ENCODE results near the gene AGAP1.

Gene AGAP1

DNA sequence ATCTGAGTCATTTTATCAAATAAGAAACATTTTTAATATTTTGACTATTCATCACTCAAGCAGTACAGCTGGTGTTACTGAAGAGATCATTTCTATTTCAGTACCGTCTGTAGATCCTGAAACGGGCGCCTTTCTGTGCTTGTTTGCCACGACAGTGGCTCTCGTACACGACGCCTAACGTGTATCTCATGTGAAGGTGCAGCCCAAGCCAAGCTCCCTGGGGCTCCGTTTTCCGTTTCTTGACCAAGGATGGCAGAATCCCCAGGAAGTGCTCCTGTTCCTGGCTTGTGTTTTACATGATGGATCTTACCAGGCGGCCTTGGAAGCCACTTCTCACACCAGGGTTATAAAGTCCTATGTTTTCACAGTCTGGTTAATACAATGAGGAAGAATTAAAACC is 353.7 kb downstream of the AGAP1 start:
- Mint-ChIP-seq H3K9me3 (no peaks in the 10 kb centered on the region), H3K27me3 (no peaks in the 10 kb centered on the region), H3K36me3 (ENCODE audit: low read depth) (no peaks in the 10 kb centered on the region), H3K4me1 (no peaks in the 10 kb centered on the region), H3K4me3 (no peak overlapping the region), H3K27ac (no peak overlapping the region)
- no peak for ATAC-seq
- no peak for DNase-seq

DNA sequence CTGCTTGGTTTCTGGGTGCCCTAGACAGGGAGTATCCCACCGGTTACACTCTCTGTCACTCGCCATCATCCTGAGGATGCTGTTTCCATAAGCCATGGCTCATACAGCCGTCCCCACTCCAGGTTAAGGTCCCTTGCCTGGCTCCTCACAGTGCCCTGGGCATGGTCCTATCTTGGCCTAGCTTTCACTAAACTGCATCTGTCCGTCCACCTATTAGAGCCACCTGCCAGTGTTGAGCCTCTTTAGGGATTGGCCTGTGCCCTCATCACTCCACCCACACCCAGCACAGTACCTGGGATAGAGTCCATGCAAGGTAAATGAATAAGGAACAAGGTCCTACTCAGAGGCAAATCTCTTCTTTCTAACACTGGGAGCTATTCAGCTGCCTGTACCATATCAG is 354.2 kb downstream of the AGAP1 start:
- ATAC-seq (no peak), DNase-seq (no peak)
- H3K27ac Mint-ChIP-seq = no peak overlapping the region
- no peaks in the 10 kb centered on the region for H3K27me3 Mint-ChIP-seq
- no peaks in the 10 kb centered on the region for H3K36me3 Mint-ChIP-seq (ENCODE audit: low read depth)
- no peak overlapping the region for H3K4me3 Mint-ChIP-seq
- H3K9me3 Mint-ChIP-seq = no peaks in the 10 kb centered on the region
- no peaks in the 10 kb centered on the region for H3K4me1 Mint-ChIP-seq

DNA sequence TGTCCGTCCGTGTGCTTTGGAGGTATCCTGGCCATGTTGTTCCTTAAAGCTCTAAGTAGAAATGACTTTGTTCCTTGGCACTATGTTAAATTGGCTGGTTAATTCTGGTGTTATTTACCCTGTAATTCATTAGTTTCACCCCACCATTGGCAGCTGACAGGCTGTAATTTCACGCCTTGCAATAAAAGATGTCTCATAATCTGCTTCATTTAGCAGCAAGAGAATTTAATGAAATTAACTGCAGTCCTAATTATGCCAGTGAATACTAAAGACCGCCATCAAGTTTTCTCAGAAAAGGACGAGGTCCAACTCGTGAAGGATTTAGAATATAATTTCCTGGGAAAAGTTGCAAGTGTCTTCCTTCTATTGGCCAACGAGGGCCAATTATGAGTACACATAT is 355.1 kb downstream of the AGAP1 start:
- H3K4me3 Mint-ChIP-seq = no peak overlapping the region
- no peak overlapping the region for H3K27ac Mint-ChIP-seq
- no peaks in the 10 kb centered on the region for H3K27me3 Mint-ChIP-seq
- H3K36me3 Mint-ChIP-seq (ENCODE audit: low read depth) = no peaks in the 10 kb centered on the region
- no peak for ATAC-seq
- no peaks in the 10 kb centered on the region for H3K9me3 Mint-ChIP-seq
- DNase-seq = no peak
- H3K4me1 Mint-ChIP-seq = no peaks in the 10 kb centered on the region

DNA sequence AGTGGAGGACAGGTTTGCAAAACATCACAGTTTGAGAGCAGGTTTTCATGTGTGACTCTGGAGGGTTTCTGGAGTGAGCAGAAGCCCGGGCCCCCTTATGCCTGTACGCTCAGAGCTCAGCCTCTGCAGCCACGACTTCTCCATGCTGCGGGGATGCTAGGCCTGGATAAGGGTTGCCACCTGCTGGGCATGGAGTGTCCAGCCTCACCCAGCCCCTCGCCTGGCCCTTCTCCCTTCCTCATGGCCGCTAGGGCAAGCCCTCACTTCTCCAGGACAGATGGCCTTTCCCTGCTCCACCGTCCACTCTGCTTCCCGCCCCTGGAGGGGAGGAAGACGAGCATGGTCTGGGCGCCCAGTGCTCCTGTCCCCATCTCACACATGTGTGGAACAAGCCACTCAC is 355.6 kb downstream of the AGAP1 start:
- no peak for DNase-seq
- no peak overlapping the region for H3K27ac Mint-ChIP-seq
- H3K4me1 Mint-ChIP-seq = no peaks in the 10 kb centered on the region
- H3K9me3 Mint-ChIP-seq = no peaks in the 10 kb centered on the region
- H3K36me3 Mint-ChIP-seq (ENCODE audit: low read depth) = no peaks in the 10 kb centered on the region
- ATAC-seq = no peak
- no peaks in the 10 kb centered on the region for H3K27me3 Mint-ChIP-seq
- H3K4me3 Mint-ChIP-seq = no peak overlapping the region

GRCh38 chr2:235850289-235850688 is 356.4 kb downstream of the AGAP1 start:
- no peak for DNase-seq
- Mint-ChIP-seq H3K36me3 (ENCODE audit: low read depth) (no peaks in the 10 kb centered on the region), H3K27ac (no peak overlapping the region), H3K27me3 (no peaks in the 10 kb centered on the region), H3K4me3 (no peak overlapping the region), H3K4me1 (no peaks in the 10 kb centered on the region), H3K9me3 (no peaks in the 10 kb centered on the region)
- ATAC-seq = no peak

DNA sequence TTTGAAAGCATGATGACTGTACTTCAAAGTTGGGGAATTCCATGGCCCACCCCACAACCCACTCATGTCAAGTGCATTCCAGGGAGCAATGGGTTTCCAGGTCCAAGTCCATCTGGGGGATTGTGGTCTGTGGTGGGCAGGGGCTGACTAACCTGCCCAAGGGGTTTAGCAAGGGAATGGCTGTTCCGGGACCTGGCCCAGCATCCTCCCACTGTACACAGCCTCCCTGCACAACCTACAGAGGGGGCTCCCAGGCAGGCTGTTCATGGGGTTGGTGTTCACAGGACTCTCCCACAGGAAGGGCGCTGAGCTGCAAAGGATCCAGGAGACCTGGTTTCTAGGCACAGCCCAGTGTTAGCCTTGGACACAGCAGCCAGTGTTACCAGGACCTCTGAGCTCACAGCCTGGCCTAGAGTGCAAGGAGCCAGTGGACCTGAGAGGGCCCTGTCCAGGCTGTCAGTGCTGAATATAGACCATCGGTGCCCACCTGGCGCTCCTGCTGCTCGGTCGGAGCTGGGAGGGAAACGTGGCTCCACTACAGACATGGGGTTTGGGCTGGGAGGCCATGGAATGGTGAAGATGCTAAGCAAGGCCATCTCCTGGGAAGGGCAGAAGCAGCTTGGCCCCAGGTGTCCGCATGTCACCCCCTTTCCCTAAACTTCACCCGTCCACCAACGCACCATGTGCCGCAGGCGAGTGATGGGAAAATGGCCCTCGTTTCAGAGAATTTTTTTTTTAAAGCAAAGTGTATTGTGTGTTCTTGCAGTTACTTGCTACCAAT is 357.1 kb downstream of the AGAP1 start:
- H3K27me3 Mint-ChIP-seq = no peaks in the 10 kb centered on the region

DNA sequence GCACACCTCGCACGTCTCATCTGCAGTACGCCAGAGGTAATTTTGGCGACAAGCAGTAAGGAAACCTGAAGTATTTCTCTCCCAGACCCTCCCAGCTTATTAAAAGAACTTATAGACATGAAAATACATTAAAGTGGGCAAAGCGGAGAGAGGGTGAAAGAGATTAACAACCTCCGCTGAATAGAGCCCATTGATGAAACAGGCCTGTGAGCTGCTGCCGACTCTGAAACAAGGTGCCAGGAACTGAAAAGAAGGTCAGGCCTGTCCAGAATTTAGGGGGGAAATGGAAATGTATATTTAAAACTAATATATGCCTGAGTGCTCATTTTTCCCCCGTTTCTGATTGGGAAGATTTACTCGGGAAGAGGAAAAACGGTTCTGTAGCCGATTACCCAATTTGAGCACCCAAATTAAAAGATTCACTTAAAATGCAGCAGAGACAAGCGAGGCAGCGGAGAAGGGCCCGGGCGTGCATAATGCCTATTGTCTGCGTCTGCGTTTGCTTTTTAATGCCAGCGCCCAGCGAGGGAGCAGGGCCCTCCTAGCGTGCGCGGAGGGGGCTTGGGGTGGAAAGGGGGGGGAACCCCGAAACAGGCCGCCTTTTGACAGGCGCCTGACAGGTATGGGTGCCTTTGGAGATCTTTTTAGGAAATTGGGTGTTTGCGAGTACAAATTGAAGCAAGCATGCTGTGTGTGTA is 358.1 kb downstream of the AGAP1 start:
- Mint-ChIP-seq H3K4me1 (no peaks in the 10 kb centered on the region), H3K9me3 (no peaks in the 10 kb centered on the region), H3K27ac (no peak overlapping the region), H3K36me3 (ENCODE audit: low read depth) (no peaks in the 10 kb centered on the region), H3K4me3 (no peak overlapping the region), H3K27me3 (no peaks in the 10 kb centered on the region)
- no peak for ATAC-seq
- no peak for DNase-seq

More for the DNA sequence above, 357.1 kb downstream of the AGAP1 start:
- DNase-seq (no peak), ATAC-seq (no peak)
- H3K27ac Mint-ChIP-seq = no peak overlapping the region
- H3K4me3 Mint-ChIP-seq = no peak overlapping the region
- H3K36me3 Mint-ChIP-seq (ENCODE audit: low read depth) = no peaks in the 10 kb centered on the region
- no peaks in the 10 kb centered on the region for H3K9me3 Mint-ChIP-seq
- H3K4me1 Mint-ChIP-seq = no peaks in the 10 kb centered on the region

GRCh38 chr2:235852526-235852920 is 358.7 kb downstream of the AGAP1 start:
- no peaks in the 10 kb centered on the region for H3K36me3 Mint-ChIP-seq (ENCODE audit: low read depth)
- no peaks in the 10 kb centered on the region for H3K27me3 Mint-ChIP-seq
- H3K9me3 Mint-ChIP-seq = no peaks in the 10 kb centered on the region
- no peak overlapping the region for H3K27ac Mint-ChIP-seq
- H3K4me1 Mint-ChIP-seq = no peaks in the 10 kb centered on the region
- ATAC-seq = no peak
- DNase-seq = no peak
- no peak overlapping the region for H3K4me3 Mint-ChIP-seq

DNA sequence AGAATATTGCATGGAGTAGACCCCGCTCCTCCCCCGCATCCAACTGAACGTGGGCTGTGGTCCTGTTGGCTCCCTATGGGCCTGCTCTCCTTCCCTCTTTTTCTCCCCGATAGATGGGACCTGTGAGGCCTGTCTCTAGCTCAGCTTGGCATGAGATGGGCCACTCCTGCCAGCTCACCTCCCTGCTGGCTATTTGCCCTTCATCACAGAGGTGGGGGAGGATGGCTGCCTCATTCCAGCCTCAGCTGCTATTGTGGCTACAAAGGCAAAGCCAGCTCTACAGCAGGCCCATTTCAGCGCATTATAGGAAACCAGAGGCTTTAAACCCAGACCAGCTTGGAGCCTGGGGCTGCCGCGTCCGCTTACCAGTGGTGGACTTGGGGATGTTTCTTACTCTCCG is 360.4 kb downstream of the AGAP1 start:
- no peak overlapping the region for H3K27ac Mint-ChIP-seq
- no peaks in the 10 kb centered on the region for H3K9me3 Mint-ChIP-seq
- H3K4me1 Mint-ChIP-seq = no peaks in the 10 kb centered on the region
- no peaks in the 10 kb centered on the region for H3K27me3 Mint-ChIP-seq
- H3K4me3 Mint-ChIP-seq = no peak overlapping the region
- H3K36me3 Mint-ChIP-seq (ENCODE audit: low read depth) = no peaks in the 10 kb centered on the region
- no peak for ATAC-seq
- DNase-seq = no peak

GRCh38 chr2:235855011-235855410 is 361.2 kb downstream of the AGAP1 start:
- no peak overlapping the region for H3K4me3 Mint-ChIP-seq
- H3K9me3 Mint-ChIP-seq = no peaks in the 10 kb centered on the region
- DNase-seq = no peak
- ATAC-seq = no peak
- H3K4me1 Mint-ChIP-seq = no peaks in the 10 kb centered on the region
- H3K27me3 Mint-ChIP-seq = no peaks in the 10 kb centered on the region
- H3K27ac Mint-ChIP-seq = no peak overlapping the region
- no peaks in the 10 kb centered on the region for H3K36me3 Mint-ChIP-seq (ENCODE audit: low read depth)

DNA sequence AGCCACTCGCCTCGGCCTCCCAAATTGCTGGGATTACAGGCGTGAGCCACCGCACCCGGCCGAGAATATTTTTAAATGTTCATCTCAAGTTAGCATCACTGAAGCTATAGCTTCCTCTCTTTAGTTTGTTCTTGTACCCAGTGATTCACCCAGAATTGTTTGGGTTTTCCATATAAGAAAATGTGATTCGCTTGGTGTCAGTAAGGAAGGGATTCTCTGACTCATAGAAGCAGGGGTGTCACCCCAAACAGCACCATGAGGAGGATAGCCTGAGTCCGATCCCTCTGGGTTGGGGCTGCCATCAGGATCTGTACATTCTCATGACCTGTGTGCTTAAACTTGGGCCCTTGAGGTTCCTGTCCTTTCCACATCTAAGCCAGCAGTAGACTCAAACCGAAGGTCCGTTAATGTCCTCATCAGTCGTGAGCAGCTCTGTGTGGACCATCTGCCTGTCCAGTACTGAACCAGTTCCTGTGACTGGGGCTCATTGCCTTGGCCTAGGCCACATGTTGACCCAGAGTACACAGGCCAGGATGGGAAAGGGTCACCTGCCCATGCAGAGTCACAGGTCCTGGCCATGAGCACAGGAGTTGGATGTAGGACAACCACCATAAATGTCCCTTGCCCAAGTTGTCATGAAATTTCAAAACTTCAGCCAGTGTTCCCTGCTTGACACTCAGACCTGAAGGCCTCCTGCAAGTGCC is 362.5 kb downstream of the AGAP1 start:
- no peak for ATAC-seq
- H3K4me1 Mint-ChIP-seq = no peaks in the 10 kb centered on the region
- no peak overlapping the region for H3K27ac Mint-ChIP-seq
- no peaks in the 10 kb centered on the region for H3K9me3 Mint-ChIP-seq
- H3K36me3 Mint-ChIP-seq (ENCODE audit: low read depth) = no peaks in the 10 kb centered on the region
- no peak for DNase-seq
- H3K27me3 Mint-ChIP-seq = peaks cover 2% of the 10 kb centered on the region
- H3K4me3 Mint-ChIP-seq = no peak overlapping the region

DNA sequence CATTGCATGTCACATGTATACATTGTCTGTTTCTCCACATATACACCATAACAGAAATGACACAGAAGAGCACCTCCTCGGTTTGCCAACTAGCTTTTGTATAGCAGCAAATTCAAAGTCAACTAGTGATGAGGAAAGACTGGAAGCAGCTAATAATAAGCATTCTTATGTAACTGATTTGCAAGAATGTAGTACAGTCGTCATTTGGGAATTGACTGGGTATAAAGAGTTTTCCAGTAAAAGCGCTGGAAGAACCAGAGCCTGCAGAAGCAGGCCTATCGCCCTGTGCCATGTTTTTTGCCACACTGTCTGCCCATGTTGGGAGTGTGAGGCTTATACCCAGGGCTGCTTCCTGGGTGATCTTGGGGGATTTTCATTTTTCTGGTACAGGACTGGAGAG is 363.8 kb downstream of the AGAP1 start:
- ATAC-seq (no peak), DNase-seq (no peak)
- Mint-ChIP-seq H3K9me3 (no peaks in the 10 kb centered on the region), H3K27ac (no peak overlapping the region), H3K4me1 (no peaks in the 10 kb centered on the region), H3K36me3 (ENCODE audit: low read depth) (no peaks in the 10 kb centered on the region), H3K4me3 (no peak overlapping the region), H3K27me3 (peaks cover 6% of the 10 kb centered on the region)

DNA sequence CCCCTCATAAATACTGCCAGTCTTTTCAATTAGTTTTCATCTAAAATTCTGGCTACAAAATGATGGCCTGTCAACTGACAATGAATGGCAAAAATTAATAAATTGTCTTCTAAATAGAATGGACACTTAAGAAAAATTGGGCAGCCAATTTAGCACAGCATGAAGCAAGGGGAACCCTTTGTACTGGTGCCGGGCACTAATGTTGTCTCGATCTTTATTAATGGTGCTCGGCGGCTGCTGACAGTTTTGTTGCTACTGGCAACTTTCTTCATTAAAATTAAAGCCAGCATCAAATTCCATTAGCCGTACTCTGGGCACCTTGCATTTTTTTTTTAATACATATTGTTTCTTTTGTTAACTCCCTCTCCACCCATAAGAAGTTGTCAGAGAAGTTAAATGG is 365.0 kb downstream of the AGAP1 start:
- Mint-ChIP-seq H3K27me3 (peaks cover 10% of the 10 kb centered on the region), H3K36me3 (ENCODE audit: low read depth) (no peaks in the 10 kb centered on the region), H3K4me1 (no peaks in the 10 kb centered on the region), H3K4me3 (no peak overlapping the region), H3K9me3 (no peaks in the 10 kb centered on the region), H3K27ac (no peak overlapping the region)
- ATAC-seq (no peak), DNase-seq (no peak)

DNA sequence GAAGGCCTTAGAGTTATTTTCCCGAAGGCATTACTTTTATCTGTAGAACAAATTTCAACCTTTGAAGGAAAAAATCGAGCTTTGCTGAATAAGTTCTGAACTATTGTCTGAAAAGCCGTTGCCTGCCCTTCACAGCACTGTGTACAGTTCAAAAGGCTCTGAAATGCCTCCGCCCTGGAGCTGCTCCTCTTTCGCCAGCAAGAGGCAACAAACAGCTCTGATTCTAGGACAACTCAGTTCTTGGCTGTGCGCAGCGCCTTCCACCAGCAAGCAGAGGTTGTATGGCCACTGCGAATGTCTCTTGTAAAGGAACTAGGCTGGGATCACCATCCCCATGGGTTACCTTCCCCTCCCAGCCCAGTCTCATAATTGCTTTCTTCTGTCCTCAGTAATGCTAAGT is 365.8 kb downstream of the AGAP1 start:
- DNase-seq (no peak), ATAC-seq (no peak)
- peaks cover 13% of the 10 kb centered on the region for H3K27me3 Mint-ChIP-seq
- H3K36me3 Mint-ChIP-seq (ENCODE audit: low read depth) = no peaks in the 10 kb centered on the region
- no peak overlapping the region for H3K4me3 Mint-ChIP-seq
- no peaks in the 10 kb centered on the region for H3K9me3 Mint-ChIP-seq
- no peaks in the 10 kb centered on the region for H3K4me1 Mint-ChIP-seq
- H3K27ac Mint-ChIP-seq = no peak overlapping the region

GRCh38 chr2:235860111-235860510 is 366.3 kb downstream of the AGAP1 start:
- no peak overlapping the region for H3K4me3 Mint-ChIP-seq
- no peak overlapping the region for H3K27ac Mint-ChIP-seq
- ATAC-seq (no peak), DNase-seq (no peak)
- peaks cover 18% of the 10 kb centered on the region for H3K27me3 Mint-ChIP-seq
- no peaks in the 10 kb centered on the region for H3K9me3 Mint-ChIP-seq
- H3K4me1 Mint-ChIP-seq = no peaks in the 10 kb centered on the region
- H3K36me3 Mint-ChIP-seq (ENCODE audit: low read depth) = no peaks in the 10 kb centered on the region
